GM13976 (cell line): Measurements from ENCODE around the gene AGA.

Experiments
- DNase-seq: peaks from one replicate; pipeline ENCODE4 v3.0.0; 2012; ENCODE audit warnings: low spot score
- CTCF ChIP-seq: IDR thresholded peaks from 2 replicates; pipeline ENCODE4 v1.5.1; 2012; ENCODE audit warnings: borderline replicate concordance, mild to moderate bottlenecking; ENCODE audit not compliant: insufficient read depth; ENCODE audit errors: extremely low read depth, missing control alignments, control extremely low read depth
- in situ Hi-C: fragments of 300-500 bp; cut with MboI; formaldehyde crosslinking; loops from one replicate; pipeline ENCODE4 v1.12.0; 2022; ENCODE audit warnings: low sequenced_read_pairs, mixed read lengths, inconsistent platforms; ENCODE audit not compliant: unreplicated experiment

AGA gene

GRCh38 chr4:177450426-177451107 lies 8.3 kb upstream of the AGA start:
- no peak for DNase-seq
- in situ Hi-C loops: no loop called here
- no peak for TF ChIP-seq CTCF

GRCh38 chr4:177448850-177449249 lies 6.6 kb upstream of the AGA start:
- no peak for TF ChIP-seq CTCF

DNA sequence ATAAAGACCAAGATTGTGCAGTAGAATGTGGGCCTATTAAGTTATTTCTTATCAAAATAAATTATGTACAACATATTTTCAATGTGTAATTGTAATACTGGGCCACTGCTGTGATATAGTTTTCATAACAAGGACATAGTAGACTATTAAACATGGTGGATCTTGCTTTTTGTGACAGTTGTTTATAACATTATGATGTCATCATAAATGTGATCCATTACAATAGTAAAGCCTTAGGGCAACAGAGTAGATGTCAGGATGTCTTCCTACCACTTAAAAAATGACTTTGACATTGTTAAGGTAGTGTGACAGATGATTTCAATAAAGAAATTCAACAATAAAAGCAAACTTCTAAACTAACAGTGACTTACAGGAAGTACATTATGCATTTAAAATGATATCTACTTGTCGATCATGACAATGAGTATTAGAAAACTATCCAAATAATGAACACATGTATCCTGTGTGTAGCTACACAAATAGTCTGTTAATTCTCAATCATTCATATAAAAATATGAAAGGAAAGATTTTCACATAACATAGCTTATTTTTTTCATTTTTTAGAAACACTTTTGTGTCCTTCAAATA lies 5.3 kb upstream of the AGA start:
- no peak for DNase-seq
- in situ Hi-C loops: no loop called here
- no peak for TF ChIP-seq CTCF

More at GRCh38 chr4:177448850-177449249, 6.6 kb upstream of the AGA start:
- in situ Hi-C loops: no loop called here
- no peak for DNase-seq

GRCh38 chr4:177446586-177446985 lies 4.3 kb upstream of the AGA start:
- no peak for TF ChIP-seq CTCF
- in situ Hi-C loops: no loop called here
- no peak for DNase-seq

DNA sequence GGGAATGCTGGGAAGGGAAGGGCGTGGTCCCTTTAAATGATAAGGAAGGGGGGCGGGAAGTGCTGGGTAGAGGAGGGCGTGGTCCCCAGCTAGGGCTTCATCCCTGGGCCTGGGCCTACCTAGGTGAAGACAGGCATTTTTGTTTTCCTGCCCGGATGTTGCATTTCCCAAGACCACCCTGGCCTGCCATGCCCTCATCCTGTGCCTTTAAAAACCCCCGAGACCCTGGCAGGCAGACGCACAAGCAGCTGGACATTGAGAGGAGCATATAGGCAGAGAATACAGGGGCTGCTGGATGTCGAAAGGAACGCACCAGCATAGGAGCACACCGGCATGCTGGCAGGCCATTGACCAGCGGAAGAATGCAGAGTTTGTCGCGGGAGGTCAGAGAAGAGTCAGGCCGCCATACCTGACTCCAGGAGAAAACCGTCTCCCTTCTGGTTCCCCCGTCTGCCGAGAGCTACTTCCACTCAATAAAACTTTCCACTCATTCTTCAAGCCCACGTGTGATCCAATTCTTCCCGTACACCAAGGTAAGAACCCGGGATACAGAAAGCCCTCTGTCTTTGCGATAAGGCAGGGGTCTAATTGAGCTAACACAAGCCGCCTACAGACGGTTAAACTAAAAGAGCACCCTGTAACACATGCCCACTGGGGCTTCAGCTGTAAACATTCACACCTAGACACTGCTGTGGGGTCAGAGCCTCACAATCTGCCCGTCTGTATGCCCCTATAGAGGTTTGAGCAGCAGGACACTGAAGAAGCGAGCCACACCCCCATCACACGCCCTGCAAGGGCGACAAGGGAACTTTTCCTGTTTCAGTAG lies 2.9 kb upstream of the AGA start:
- DNase-seq: no peak
- in situ Hi-C loops: no loop called here

More for the DNA sequence above, 2.9 kb upstream of the AGA start:
- TF ChIP-seq CTCF: no peak
